IPS-20b (cell line): ENCODE measurements around the gene FKBP15.
"Not testable (repeated sequence)": the region's sequence is repeated elsewhere in the genome, so short reads cannot be mapped to it uniquely, and the experiment has no call there.

Source experiments
- H3K27ac ChIP-seq: one replicate; pipeline ENCODE4 v1.5.1; 2013; ENCODE audit warnings: low read length
- H3K27me3 ChIP-seq: 2 replicates; pipeline ENCODE4 v1.6.1; 2013; ENCODE audit warnings: mild to moderate bottlenecking, low read length, inconsistent platforms; ENCODE audit not compliant: insufficient read depth
- H3K36me3 ChIP-seq: 2 replicates; pipeline ENCODE4 v1.6.1; 2013; ENCODE audit warnings: low read depth, mild to moderate bottlenecking, inconsistent platforms, low read length, moderate library complexity; ENCODE audit not compliant: insufficient read depth
- H3K4me1 ChIP-seq: 2 replicates; pipeline ENCODE4 v1.6.1; 2013; ENCODE audit warnings: mild to moderate bottlenecking, control low read depth, inconsistent platforms, low read length, moderate library complexity; ENCODE audit not compliant: insufficient read depth
- H3K4me3 ChIP-seq: 2 replicates; pipeline ENCODE4 v1.5.1; 2013; ENCODE audit warnings: mild to moderate bottlenecking, low read length, inconsistent platforms
- H3K9ac ChIP-seq: 2 replicates; pipeline ENCODE4 v1.6.1; 2013; ENCODE audit warnings: low read depth, mild to moderate bottlenecking, inconsistent platforms, low read length, moderate library complexity
- H3K9me3 ChIP-seq: 2 replicates; pipeline ENCODE4 v1.6.1; 2013; ENCODE audit warnings: mild to moderate bottlenecking, low read depth, low read length, inconsistent platforms; ENCODE audit not compliant: insufficient read depth

Gene FKBP15

GRCh38 chr9:113154471-113154870 lies 66.6 kb downstream of the FKBP15 start:
- Histone ChIP-seq H3K9ac (no peak overlapping the region), H3K27ac (no peak overlapping the region), H3K4me1 (peaks cover 4% of the 10 kb centered on the region; the same call in 1 of the 2 replicates), H3K27me3 (peaks cover 25% of the 10 kb centered on the region), H3K36me3 (no peaks in the 10 kb centered on the region; the same call in 1 of the 2 replicates), H3K9me3 (no peaks in the 10 kb centered on the region), H3K4me3 (no peak overlapping the region)

- Histone ChIP-seq H3K4me3 (no peak overlapping the region), H3K36me3 (no peaks in the 10 kb centered on the region; the same call in 1 of the 2 replicates), H3K9ac (no peak overlapping the region), H3K4me1 (peaks cover 4% of the 10 kb centered on the region; the same call in 1 of the 2 replicates), H3K9me3 (no peaks in the 10 kb centered on the region), H3K27me3 (peaks cover 25% of the 10 kb centered on the region), H3K27ac (no peak overlapping the region)
These were observed 67.5 kb downstream of the FKBP15 start for GRCh38 chr9:113153599-113153998.

GRCh38 chr9:113152699-113153098 lies 68.4 kb downstream of the FKBP15 start:
- Histone ChIP-seq H3K4me3 (no peak overlapping the region), H3K9ac (no peak overlapping the region)

GRCh38 chr9:113151696-113152630 lies 69.1 kb downstream of the FKBP15 start:
- H3K4me3 ChIP-seq: peak overlapping the region; percentile 85
- peaks cover 25% of the 10 kb centered on the region for H3K27me3 ChIP-seq
- no peak overlapping the region for H3K27ac ChIP-seq
- H3K9me3 ChIP-seq: no peaks in the 10 kb centered on the region
- peaks cover 4% of the 10 kb centered on the region; the same call in 1 of the 2 replicates for H3K4me1 ChIP-seq
- H3K9ac ChIP-seq: peak overlapping the region; percentile 58; the same call in 1 of the 2 replicates
- no peaks in the 10 kb centered on the region for H3K36me3 ChIP-seq

More at GRCh38 chr9:113152699-113153098, 68.4 kb downstream of the FKBP15 start:
- Histone ChIP-seq H3K27me3 (peaks cover 25% of the 10 kb centered on the region), H3K27ac (no peak overlapping the region), H3K36me3 (no peaks in the 10 kb centered on the region), H3K9me3 (no peaks in the 10 kb centered on the region), H3K4me1 (peaks cover 4% of the 10 kb centered on the region; the same call in 1 of the 2 replicates)

GRCh38 chr9:113150670-113151611 lies 70.1 kb downstream of the FKBP15 start, which contains the start of gene SLC31A2:
Gene SLC31A2 (plus strand): TSS chr9:113151007. CDS start chr9:113151075, 68 bp downstream.
- no peak within 1 kb of the TSS for H3K27ac ChIP-seq
- peaks cover 25% of the 10 kb centered on the region for H3K27me3 ChIP-seq
- peak within 1 kb of the TSS; percentile 58; the same call in 1 of the 2 replicates for H3K9ac ChIP-seq
- H3K4me3 ChIP-seq: peak within 1 kb of the TSS; percentile 85
- no peaks in the 10 kb centered on the region for H3K36me3 ChIP-seq
- H3K9me3 ChIP-seq: no peaks in the 10 kb centered on the region
- H3K4me1 ChIP-seq: no peaks in the 10 kb centered on the region

- H3K27me3 ChIP-seq: peaks cover 25% of the 10 kb centered on the region
- H3K27ac ChIP-seq, H3K4me3 ChIP-seq, H3K9me3 ChIP-seq, H3K9ac ChIP-seq, H3K36me3 ChIP-seq, H3K4me1 ChIP-seq: not testable (repeated sequence)
These were observed 71.5 kb downstream of the FKBP15 start for GRCh38 chr9:113149561-113149960.

GRCh38 chr9:113148781-113149510 lies 72.1 kb downstream of the FKBP15 start:
- Histone ChIP-seq H3K4me3 (no peak overlapping the region), H3K9ac (no peak overlapping the region), H3K9me3 (no peaks in the 10 kb centered on the region), H3K27me3 (peaks cover 25% of the 10 kb centered on the region), H3K36me3 (no peaks in the 10 kb centered on the region), H3K4me1 (no peaks in the 10 kb centered on the region), H3K27ac (no peak overlapping the region)

- no peaks in the 10 kb centered on the region for H3K36me3 ChIP-seq
- H3K9me3 ChIP-seq: no peaks in the 10 kb centered on the region
- H3K9ac ChIP-seq: no peak overlapping the region
- no peak overlapping the region for H3K27ac ChIP-seq
- peaks cover 25% of the 10 kb centered on the region for H3K27me3 ChIP-seq
- no peak overlapping the region for H3K4me3 ChIP-seq
- no peaks in the 10 kb centered on the region for H3K4me1 ChIP-seq
These were observed 72.7 kb downstream of the FKBP15 start for GRCh38 chr9:113148372-113148705.

GRCh38 chr9:113143432-113144227 lies 77.4 kb downstream of the FKBP15 start:
- Histone ChIP-seq H3K36me3 (no peaks in the 10 kb centered on the region), H3K9ac (no peak overlapping the region), H3K27ac (no peak overlapping the region), H3K9me3 (no peaks in the 10 kb centered on the region; the same call in 1 of the 2 replicates), H3K4me1 (no peaks in the 10 kb centered on the region), H3K27me3 (no peaks in the 10 kb centered on the region), H3K4me3 (no peak overlapping the region)

GRCh38 chr9:113140896-113141295 lies 80.2 kb downstream of the FKBP15 start:
- not testable (repeated sequence) for H3K4me1 ChIP-seq, H3K4me3 ChIP-seq, H3K27me3 ChIP-seq, H3K9ac ChIP-seq, H3K9me3 ChIP-seq, H3K36me3 ChIP-seq, H3K27ac ChIP-seq
